CD14-positive monocyte (primary cell): ENCODE results near the gene NDST3. TPM values are rescaled to one million over a fixed set of nuclear protein-coding genes. Genes with fewer than 3 reads are reported as not detected.

Experiments
- DNase-seq, 3 donors: peaks; one replicate each; pipeline ENCODE4 v3.0.0-alpha.2; 2011 to 2022
- H2AFZ ChIP-seq: 2 replicates; pipeline ENCODE4 v1.6.0; 2012; ENCODE audit warnings: mild to moderate bottlenecking, low read depth, low read length, inconsistent platforms; ENCODE audit not compliant: insufficient read depth, poor library complexity, severe bottlenecking
- H3K27ac ChIP-seq, 2 donors: 1 replicate in 1 of 2; 2 replicates in 1 of 2; pipeline ENCODE4 v1.5.1; 2012 to 2013; ENCODE audit warnings: low read length in 2 of 2, control low read depth in 1 of 2, inconsistent platforms in 1 of 2, low read depth in 1 of 2, mild to moderate bottlenecking in 1 of 2
- H3K27me3 ChIP-seq, 2 donors: one replicate each; pipeline versions ENCODE4 v1.6.0 to v1.6.1; 2011 to 2013; ENCODE audit warnings: low read length in 2 of 2; ENCODE audit not compliant: control insufficient read depth in 2 of 2, insufficient read depth in 2 of 2
- H3K36me3 ChIP-seq, 2 donors: replicated peaks in 1 of 2; 1 replicate in 1 of 2; 2 replicates in 1 of 2; pipeline versions ENCODE4 v1.5.1 to v1.6.1; 2012 to 2013; ENCODE audit warnings: low read length in 2 of 2, control low read depth in 1 of 2, inconsistent platforms in 1 of 2, mild to moderate bottlenecking in 1 of 2; ENCODE audit not compliant: insufficient read depth in 2 of 2, control insufficient read depth in 1 of 2
- H3K4me1 ChIP-seq, 2 donors: 1 replicate in 1 of 2; 2 replicates in 1 of 2; pipeline versions ENCODE4 v1.5.1 to v1.6.1; 2012 to 2013; ENCODE audit warnings: low read length in 2 of 2, control low read depth in 1 of 2, inconsistent platforms in 1 of 2, mild to moderate bottlenecking in 1 of 2, moderate library complexity in 1 of 2; ENCODE audit not compliant: insufficient read depth in 2 of 2, control insufficient read depth in 1 of 2
- H3K4me2 ChIP-seq: replicated peaks from 2 replicates; pipeline ENCODE3; 2012; ENCODE audit warnings: low read length, moderate library complexity, mild to moderate bottlenecking; ENCODE audit not compliant: poor library complexity, severe bottlenecking; ENCODE audit errors: extremely low read depth
- H3K4me3 ChIP-seq, 3 experiments: fragments of 200-600 bp in 1 of 3; sonication (generic) in 1 of 3; replicated peaks in 1 of 3; 1 replicate in 2 of 3; 2 replicates in 1 of 3; pipeline ENCODE4 v1.5.1; 2011 to 2013; ENCODE audit warnings: low read length in 3 of 3, mild to moderate bottlenecking in 3 of 3, control low read depth in 2 of 3, low read depth in 2 of 3, inconsistent platforms in 1 of 3, moderate library complexity in 1 of 3
- H3K79me2 ChIP-seq: 2 replicates; pipeline ENCODE4 v1.6.0; 2012; ENCODE audit warnings: mild to moderate bottlenecking, control low read depth, inconsistent platforms, low read length, moderate library complexity; ENCODE audit not compliant: insufficient read depth
- H3K9ac ChIP-seq: 2 replicates; pipeline ENCODE4 v1.6.0; 2017; ENCODE audit warnings: low read length, mild to moderate bottlenecking; ENCODE audit not compliant: insufficient read depth, poor library complexity, severe bottlenecking
- H3K9me3 ChIP-seq, 2 donors: replicated peaks in 1 of 2; 1 replicate in 1 of 2; 2 replicates in 1 of 2; pipeline versions ENCODE4 v1.5.1 to v1.6.1; 2012 to 2013; ENCODE audit warnings: low read length in 2 of 2, control low read depth in 1 of 2; ENCODE audit not compliant: control insufficient read depth in 1 of 2, insufficient read depth in 1 of 2
- H4K20me1 ChIP-seq: 2 replicates; pipeline ENCODE4 v1.6.0; 2012; ENCODE audit warnings: mild to moderate bottlenecking, low read length, control low read depth, moderate library complexity; ENCODE audit not compliant: insufficient read depth
- H3K27ac Mint-ChIP-seq, 7 donors: one replicate each; pipeline ENCODE4 v1.8.0; 2020; ENCODE audit warnings: mild to moderate bottlenecking in 7 of 7, mixed read lengths in 7 of 7, moderate library complexity in 6 of 7, inconsistent platforms in 2 of 7
- H3K27me3 Mint-ChIP-seq, 3 donors: one replicate each; pipeline ENCODE4 v1.8.0; 2021 to 2022; ENCODE audit warnings: low read depth in 3 of 3, mild to moderate bottlenecking in 3 of 3, mixed read lengths in 3 of 3, moderate library complexity in 3 of 3, inconsistent platforms in 1 of 3
- H3K36me3 Mint-ChIP-seq, 2 donors: one replicate each; pipeline ENCODE4 v1.8.0; 2020; ENCODE audit warnings: mixed read lengths in 2 of 2, inconsistent platforms in 1 of 2, mild to moderate bottlenecking in 1 of 2
- H3K4me1 Mint-ChIP-seq: one replicate; pipeline ENCODE4 v1.8.0; 2020; ENCODE audit warnings: mild to moderate bottlenecking, mixed read lengths
- H3K4me3 Mint-ChIP-seq, 2 donors: one replicate each; pipeline ENCODE4 v1.8.0; 2020; ENCODE audit warnings: mild to moderate bottlenecking in 2 of 2, mixed read lengths in 2 of 2, moderate library complexity in 1 of 2
- H3K9me3 Mint-ChIP-seq, 7 donors: one replicate each; pipeline ENCODE4 v1.8.0; 2020 to 2022; ENCODE audit warnings: mixed read lengths in 7 of 7, mild to moderate bottlenecking in 6 of 7, moderate library complexity in 6 of 7, inconsistent platforms in 2 of 7
- CTCF ChIP-seq: fragments of 200-600 bp; IDR thresholded peaks from one replicate; pipeline ENCODE4 v1.8.0; 2022; ENCODE audit warnings: antibody characterized with exemption, mild to moderate bottlenecking
- WGBS: methylation state at CpG from one replicate; pipeline ENCODE4 v1.1.5; 2013; ENCODE audit warnings: missing lambda C conversion rate; ENCODE audit not compliant: insufficient coverage; 5-methylcytosine and 5-hydroxymethylcytosine counted together
- intact Hi-C, 2 donors: fragments of 100-400 bp; cut with micrococcal nuclease; formaldehyde crosslinking; loops; one replicate each; pipeline versions ENCODE4 v1.15.0 to v1.15.1; 2023
- polyA plus RNA-seq, 3 donors: library from polyadenylated mRNA; depleted of rRNA in 1 of 3; unstranded in 2 of 3; stranded (reverse) in 1 of 3; fragments of 300-500 nt in 2 of 3; fragments of >200 nt in 1 of 3; fragmentation: Illumina TruSeq in 2 of 3; gene quantifications; 1 replicate in 2 of 3; 2 replicates in 1 of 3; pipeline ENCODE4 v1.2.3, GENCODE V29; 2012 to 2021

Gene NDST3
- polyA plus RNA-seq, 3 donors = not detected

- Mint-ChIP-seq H3K4me3 (no peak overlapping the region), H3K27ac (no peak overlapping the region), H3K9me3 (peaks cover 0 to 5% (median 4%) of the 10 kb centered on the region in 7 donors), H3K27me3 (peaks cover 6 to 12% (median 7%) of the 10 kb centered on the region in 3 donors), H3K4me1 (peaks cover 4% of the 10 kb centered on the region), H3K36me3 (no peaks in the 10 kb centered on the region)
- peaks cover 0 to 2% of the 10 kb centered on the region in 2 donors for H3K27me3 ChIP-seq
- intact Hi-C loops = no loop called here
- TF ChIP-seq CTCF = no peak
- no peak overlapping the region for H3K9ac ChIP-seq
- H2AFZ ChIP-seq = no peak overlapping the region
- H3K4me3 ChIP-seq = no peak overlapping the region
- no peak for DNase-seq
- H3K27ac ChIP-seq = no peak overlapping the region
- WGBS = 100% methylated on average over 1 of the region's 2 CpGs
- no peak overlapping the region for H3K4me2 ChIP-seq
- H4K20me1 ChIP-seq = no peaks in the 10 kb centered on the region
- H3K79me2 ChIP-seq = no peaks in the 10 kb centered on the region
- H3K36me3 ChIP-seq = no peaks in the 10 kb centered on the region
- no peaks in the 10 kb centered on the region for H3K4me1 ChIP-seq
- no peaks in the 10 kb centered on the region for H3K9me3 ChIP-seq
Observed at GRCh38 chr4:118260309-118260708, 226.0 kb downstream of the NDST3 start.

GRCh38 chr4:118264096-118264495, 229.8 kb downstream of the NDST3 start:
- H3K4me3 Mint-ChIP-seq = no peak overlapping the region
- 100% methylated on average over 2 of the region's 3 CpGs for WGBS
- H2AFZ ChIP-seq = no peak overlapping the region

More at GRCh38 chr4:118264096-118264495, 229.8 kb downstream of the NDST3 start:
- Histone ChIP-seq H3K9me3 (no peaks in the 10 kb centered on the region), H3K9ac (no peak overlapping the region), H3K79me2 (no peaks in the 10 kb centered on the region), H3K4me2 (no peak overlapping the region), H3K27ac (no peak overlapping the region), H3K36me3 (no peaks in the 10 kb centered on the region), H3K4me1 (no peaks in the 10 kb centered on the region), H3K4me3 (no peak overlapping the region), H4K20me1 (no peaks in the 10 kb centered on the region), H3K27me3 (peaks cover 0 to 2% of the 10 kb centered on the region in 2 donors)
- no peak for TF ChIP-seq CTCF
- H3K36me3 Mint-ChIP-seq = no peaks in the 10 kb centered on the region
- peaks cover 0 to 10% (median 4%) of the 10 kb centered on the region in 7 donors for H3K9me3 Mint-ChIP-seq
- H3K4me1 Mint-ChIP-seq = peaks cover 4% of the 10 kb centered on the region
- DNase-seq = no peak
- intact Hi-C loops = no loop called here
- peaks cover 7 to 10% (median 9%) of the 10 kb centered on the region in 3 donors for H3K27me3 Mint-ChIP-seq
- H3K27ac Mint-ChIP-seq = no peak overlapping the region
